Peyer's patch (tissue), 4 donors: ENCODE data around the gene AOAH.

ENCODE experiments used
- POLR2A ChIP-seq, 2 donors: fragments of 450-650 bp; IDR thresholded peaks; one replicate each; pipeline ENCODE4 v1.5.1; 2017; ENCODE audit warnings: antibody characterized with exemption in 2 of 2, mild to moderate bottlenecking in 2 of 2, moderate library complexity in 2 of 2
- TF ChIP-seq, protein P1 (sequence below), 6 experiments: fragments of 450-650 bp in 4 of 6; fragments of 200-600 bp in 2 of 6; sonication (generic) in 1 of 6; IDR thresholded peaks; one replicate each; pipeline ENCODE4 v1.5.1; 2017 to 2019; ENCODE audit warnings: antibody characterized with exemption in 6 of 6, mild to moderate bottlenecking in 3 of 6, moderate library complexity in 1 of 6

DNA sequence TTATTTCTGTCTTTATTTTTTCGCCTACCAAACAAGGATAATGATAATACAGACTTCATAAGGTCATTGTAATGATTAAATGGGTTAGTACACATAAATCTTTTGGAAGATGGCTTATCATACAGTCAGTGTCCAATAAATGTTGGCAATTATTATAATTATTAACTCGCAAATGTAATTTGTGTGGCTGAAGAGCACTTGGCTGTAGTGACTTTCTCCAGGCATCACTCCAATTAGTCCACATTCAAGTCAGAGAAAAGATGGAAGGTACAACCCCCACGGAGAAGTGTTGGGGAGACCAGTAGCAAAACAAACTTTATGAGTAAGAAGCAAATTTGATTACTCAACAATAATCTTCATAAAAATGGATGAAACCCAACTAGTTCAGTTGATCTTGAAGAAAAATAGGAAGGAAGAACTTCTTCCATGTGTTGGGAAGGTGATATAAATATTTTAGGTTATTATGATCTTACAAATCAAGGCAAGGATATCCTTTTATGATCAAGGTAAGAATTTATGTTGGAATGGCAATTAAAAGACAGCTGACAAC lies 5.1 kb downstream of the AOAH start:
- no peak for TF ChIP-seq POLR2A (IDR thresholded peaks at IDR 0.05)
- TF ChIP-seq, protein P1, sequence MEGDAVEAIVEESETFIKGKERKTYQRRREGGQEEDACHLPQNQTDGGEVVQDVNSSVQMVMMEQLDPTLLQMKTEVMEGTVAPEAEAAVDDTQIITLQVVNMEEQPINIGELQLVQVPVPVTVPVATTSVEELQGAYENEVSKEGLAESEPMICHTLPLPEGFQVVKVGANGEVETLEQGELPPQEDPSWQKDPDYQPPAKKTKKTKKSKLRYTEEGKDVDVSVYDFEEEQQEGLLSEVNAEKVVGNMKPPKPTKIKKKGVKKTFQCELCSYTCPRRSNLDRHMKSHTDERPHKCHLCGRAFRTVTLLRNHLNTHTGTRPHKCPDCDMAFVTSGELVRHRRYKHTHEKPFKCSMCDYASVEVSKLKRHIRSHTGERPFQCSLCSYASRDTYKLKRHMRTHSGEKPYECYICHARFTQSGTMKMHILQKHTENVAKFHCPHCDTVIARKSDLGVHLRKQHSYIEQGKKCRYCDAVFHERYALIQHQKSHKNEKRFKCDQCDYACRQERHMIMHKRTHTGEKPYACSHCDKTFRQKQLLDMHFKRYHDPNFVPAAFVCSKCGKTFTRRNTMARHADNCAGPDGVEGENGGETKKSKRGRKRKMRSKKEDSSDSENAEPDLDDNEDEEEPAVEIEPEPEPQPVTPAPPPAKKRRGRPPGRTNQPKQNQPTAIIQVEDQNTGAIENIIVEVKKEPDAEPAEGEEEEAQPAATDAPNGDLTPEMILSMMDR (IDR thresholded peaks at IDR 0.05): no peak
